GM08714 (cell line): ENCODE data around the gene C12orf60.
"Not testable (repeated sequence)": the region's sequence is repeated elsewhere in the genome, so short reads cannot be mapped to it uniquely, and the experiment has no call there.

Experiments used
- H3K4me3 ChIP-seq: fragments of 200-500 bp; sonication (Bioruptor generic); 2 replicates; pipeline ENCODE4 v1.5.1; 2014; ENCODE audit warnings: mild to moderate bottlenecking, low read length, inconsistent platforms
- ZNF274 ChIP-seq: IDR thresholded peaks from 2 replicates; pipeline ENCODE4 v1.6.1; 2012; ENCODE audit warnings: mild to moderate bottlenecking, low read depth, low read length

The C12orf60 gene, protein sequence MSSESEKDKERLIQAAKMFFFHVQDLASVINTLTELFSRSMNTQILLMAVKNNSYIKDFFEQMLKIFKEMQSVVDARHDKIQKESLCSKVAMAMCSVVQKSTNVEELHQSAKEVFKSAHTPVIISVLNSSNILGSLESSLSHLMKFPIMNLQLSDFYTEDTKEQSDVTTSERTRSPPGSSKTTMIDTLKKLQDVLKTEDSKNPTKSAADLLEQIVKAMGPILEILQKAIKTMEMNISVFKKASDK

DNA sequence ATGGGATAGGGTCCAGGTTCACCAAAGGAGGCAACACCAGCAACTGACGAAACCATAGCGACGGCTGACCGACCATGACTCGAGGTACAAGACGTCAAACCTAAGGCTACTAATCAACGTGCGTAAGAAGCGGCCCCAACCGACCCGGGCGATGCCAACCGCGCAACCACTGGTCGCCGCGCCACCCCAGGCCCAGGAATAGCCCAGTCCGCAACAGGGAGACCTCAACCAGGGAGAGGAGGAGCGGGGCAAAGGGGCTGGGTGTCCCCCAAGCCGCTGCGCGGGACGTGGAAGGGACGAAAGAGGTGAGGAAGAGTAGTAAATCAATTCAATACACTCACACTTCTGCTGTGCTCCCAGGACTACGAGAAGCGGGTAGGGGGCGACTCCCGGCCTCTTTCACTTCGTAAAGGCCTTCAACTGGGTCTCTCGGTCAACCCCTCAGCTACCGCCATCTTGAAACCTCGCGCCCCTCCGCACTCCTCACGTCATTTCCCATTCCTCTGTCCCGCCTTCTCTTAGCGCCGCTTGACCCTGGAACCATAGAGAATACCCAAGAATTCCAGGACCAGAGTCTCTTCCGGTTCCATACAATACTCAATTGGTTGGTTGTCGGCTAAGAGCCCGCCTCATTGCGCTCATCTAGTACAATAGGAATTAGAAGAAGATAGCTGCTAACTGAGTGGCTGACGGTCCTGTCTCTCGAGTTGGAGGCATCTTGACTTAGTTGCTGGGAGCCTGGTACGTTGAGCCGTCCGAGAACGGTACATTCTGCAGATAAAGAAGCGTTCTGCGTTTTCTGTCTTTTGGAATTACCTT, at the start of gene C12orf60, which contains the start of gene WBP11:
Gene C12orf60 (plus strand): TSS at position 660 of the 819 bp plus-strand sequence. CDS start 19,266 bp downstream, outside the sequence.
Gene WBP11 (minus strand): TSS at position 468 of the 819 bp plus-strand sequence. CDS start 2,095 bp downstream, outside the sequence.
- H3K4me3 ChIP-seq = peak within 1 kb of the TSS; percentile 70
- no peak for TF ChIP-seq ZNF274

DNA sequence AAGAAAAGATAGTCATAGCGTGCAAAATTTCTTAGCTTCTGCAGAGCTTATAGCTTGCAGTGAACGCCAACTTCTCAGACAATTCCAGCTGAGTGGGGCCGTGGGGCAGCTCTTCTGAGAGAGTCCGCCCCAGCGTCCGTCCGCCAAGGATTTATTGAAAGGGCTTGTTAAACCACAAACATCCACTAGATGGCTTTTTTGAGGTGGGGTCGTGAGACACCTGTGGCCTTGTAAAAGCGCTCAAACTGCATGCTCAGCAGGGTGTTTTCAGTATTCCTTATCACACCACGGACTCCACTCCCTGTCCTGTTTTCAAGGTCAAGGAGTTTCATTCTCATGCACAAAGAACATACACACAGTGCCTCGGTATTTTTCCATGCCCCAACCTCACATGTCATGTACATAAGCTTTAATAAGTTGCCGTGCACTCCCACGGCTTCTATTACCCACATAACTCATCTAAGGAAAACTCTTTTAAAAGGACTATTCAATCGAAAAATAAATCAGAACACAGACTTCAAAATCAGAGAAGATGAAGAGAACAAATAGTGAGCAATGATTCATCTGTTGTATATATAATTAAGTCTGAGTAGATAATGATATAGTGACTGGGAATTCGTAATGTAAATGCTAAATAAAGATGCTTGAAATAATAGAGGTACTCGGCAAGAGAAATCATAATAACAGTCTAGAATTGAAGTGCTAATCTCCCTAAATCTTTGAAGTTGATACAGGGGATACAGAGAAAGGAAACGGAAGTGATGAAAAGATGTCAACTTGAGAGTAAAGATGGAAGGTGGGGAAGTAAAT, 46.9 kb upstream of the C12orf60 start:
- H3K4me3 ChIP-seq = no peak overlapping the region
- no peak for TF ChIP-seq ZNF274

DNA sequence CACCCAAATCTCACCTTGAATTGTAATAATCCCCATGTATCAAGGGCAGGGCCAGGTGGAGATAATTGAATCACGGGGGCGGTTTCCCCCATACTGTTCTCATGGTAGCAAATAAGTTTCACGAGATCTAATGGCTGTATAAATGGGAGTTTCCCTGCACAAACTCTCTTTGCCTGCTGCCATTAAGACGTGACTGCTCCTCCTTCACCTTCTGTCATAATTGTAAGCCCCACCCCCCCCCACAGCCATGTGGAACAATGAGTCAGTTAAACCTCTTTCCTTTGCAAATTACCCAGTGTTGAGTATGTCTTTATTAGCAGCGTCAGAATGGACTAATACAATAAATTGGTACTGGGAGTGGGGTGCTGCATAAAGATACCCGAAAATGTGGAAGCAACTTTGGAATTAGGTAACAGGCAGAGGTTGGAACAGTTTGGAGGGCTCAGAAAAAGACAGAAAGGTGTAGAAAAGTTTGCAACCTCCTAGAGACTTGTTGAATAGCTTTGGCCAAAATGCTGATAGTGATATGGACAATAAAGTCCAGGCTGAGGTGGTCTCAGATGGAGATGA, 43.7 kb upstream of the C12orf60 start:
- not testable (repeated sequence) for H3K4me3 ChIP-seq

DNA sequence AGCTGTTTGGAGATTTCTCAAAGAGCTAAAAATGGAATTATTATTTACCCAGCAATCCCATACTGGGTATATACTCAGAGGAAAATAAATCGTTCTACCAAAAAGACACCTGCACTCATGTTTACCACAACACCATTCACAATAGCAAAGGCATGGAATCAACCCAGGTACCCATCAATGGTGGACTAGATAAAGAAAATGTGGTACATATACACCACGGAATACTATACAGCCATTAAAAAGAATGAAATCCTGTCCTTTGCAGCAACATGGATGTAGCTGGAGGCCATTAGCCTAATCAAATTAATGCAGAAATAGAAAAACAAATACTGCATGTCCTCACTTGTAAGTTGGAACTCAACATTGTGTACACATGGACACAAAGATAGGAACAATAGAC, 38.1 kb upstream of the C12orf60 start:
- no peak overlapping the region for H3K4me3 ChIP-seq
- TF ChIP-seq ZNF274 = no peak

DNA sequence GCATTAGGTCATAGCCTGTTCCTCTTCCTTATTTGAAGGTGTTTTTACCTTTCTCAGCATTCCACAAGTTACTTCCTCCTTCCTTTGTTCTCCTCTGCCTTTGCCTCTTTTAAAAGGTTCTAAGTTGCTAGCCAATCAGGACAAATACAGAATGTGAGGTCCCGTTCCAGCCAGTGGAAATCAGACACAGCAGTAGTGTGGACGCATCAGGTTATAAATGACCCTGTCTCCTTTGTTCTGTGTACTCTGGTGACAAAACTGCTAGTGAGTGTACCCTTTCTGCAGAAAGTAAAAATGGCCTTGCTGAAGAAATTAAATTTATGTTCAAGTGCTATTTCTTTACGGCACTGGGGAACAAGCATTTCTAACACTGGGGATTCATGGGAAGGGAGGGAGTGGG, 37.5 kb upstream of the C12orf60 start:
- H3K4me3 ChIP-seq = not testable (repeated sequence)

DNA sequence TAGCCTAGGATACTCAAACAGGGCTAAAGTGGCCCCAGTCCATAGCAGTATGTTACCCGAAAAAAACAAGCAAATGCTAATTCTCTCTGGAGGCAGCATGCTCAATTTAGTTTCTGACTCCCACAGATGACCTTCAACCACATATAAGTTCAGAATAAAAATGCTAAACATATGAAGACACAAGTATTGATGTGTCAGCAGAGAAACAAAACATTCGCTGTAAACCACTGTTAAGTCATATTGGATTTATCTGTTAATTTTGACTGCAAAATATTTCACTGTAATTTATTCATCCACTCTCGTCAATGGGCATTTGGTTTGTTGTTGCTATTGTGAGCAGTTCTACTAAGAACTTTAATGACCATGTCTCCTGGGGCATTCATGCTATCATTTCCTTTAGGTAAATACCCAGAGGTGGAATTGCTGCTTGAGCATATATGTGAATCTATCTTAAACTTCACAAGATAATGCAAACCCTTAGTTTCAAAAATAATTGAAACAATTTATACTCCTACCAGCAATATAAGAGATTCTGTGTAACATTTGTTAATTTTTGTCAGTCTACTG, 36.7 kb upstream of the C12orf60 start:
- H3K4me3 ChIP-seq = no peak overlapping the region
- TF ChIP-seq ZNF274 = no peak

DNA sequence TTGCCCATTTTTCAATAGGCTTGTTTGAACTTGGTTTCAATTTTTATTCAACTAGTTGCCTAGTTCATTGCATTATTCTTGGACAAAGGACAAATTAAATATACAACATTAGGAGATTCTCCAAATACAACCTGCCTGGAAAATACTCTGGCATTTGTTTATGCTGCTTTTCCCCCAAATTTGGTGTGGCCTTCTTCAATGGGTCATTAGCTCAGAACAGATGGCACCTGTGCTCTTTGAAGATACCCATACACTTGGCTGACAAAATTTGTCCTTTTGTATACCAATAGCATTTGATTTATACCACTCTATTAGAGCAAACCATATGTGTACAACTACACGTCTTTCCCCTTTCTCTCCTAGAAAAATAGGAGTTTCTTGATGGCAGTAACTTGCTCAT, 35.9 kb upstream of the C12orf60 start:
- no peak for TF ChIP-seq ZNF274
- H3K4me3 ChIP-seq = no peak overlapping the region

DNA sequence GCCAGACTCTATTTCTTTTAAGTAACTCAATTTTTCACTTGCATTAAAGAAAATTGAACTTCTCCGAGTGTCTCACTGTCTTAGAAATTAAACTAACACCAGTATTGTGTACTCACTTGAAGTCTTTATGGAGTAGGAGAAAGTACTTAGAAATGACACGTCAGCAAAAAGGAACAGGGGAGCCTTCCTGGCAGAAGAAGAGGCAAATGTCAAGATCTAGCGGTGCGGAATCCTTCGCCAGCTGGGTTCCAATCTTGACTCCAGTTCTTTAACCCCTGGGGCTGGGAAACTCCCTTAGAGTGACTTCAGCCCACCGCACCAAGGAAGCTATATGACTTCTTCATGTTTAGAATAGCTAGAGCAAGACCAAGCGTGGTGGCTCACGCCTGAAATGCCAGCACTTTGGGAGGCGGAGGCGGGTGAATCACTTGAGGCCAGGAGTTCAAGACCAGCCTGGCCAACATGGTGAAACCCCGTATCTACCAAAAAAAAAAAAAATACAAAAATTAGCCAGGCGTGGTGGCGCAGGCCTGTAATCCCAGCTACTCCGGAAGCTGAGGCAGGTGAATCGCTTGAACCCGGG, 34.6 kb upstream of the C12orf60 start:
- TF ChIP-seq ZNF274 = no peak
- peak overlapping the region; percentile 87 for H3K4me3 ChIP-seq

DNA sequence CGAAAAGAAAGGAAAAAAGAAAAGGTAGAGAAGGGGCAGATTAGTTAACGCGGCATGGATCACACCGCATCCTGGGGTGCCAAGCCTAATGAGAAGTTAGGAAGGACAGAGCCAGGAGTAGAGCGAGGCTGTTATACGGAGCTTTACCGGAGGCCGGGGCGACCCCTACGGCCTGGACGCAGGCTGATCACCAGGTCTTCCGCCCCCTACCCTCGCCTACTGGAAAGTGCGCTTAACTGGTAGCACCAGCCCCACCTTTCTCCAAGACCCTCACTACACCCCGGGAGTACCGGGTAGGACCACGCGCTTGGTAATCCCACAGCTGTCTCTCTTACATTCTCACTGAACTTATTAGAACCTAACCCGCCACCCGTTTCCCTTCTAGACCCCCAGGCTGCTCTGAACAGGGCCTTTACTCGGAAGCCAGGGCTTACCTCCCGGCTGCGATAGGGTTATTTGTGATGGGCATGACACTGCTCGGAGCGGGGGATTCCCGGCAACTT, 34.0 kb upstream of the C12orf60 start:
- TF ChIP-seq ZNF274 = no peak
- H3K4me3 ChIP-seq = peak overlapping the region; percentile 87

DNA sequence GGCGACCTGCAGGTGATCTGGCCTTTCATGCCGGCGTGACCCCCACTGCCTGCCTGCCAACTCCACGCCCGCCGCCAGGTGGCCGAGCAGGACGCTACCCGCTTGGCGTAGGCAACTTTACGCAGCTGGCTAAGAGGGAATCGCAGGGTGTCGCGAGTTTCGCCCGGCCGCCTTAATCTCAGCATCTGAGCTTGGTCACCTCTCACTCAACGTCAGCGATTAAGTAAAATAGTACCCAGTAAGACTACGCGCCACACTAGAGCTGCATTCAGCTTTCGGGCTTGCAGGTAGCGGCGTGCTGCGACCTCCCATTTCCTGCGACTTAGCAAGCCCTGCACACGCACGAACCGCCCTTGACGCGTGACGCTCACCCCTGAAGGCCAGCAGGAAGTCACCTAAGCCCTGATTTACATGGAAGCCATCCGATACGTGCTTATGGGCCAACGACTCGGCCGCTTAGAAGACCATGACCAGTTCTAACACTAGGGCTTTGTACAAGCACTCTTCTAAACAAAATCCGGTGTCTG, 33.4 kb upstream of the C12orf60 start:
- no peak for TF ChIP-seq ZNF274
- peak overlapping the region; percentile 87 for H3K4me3 ChIP-seq

DNA sequence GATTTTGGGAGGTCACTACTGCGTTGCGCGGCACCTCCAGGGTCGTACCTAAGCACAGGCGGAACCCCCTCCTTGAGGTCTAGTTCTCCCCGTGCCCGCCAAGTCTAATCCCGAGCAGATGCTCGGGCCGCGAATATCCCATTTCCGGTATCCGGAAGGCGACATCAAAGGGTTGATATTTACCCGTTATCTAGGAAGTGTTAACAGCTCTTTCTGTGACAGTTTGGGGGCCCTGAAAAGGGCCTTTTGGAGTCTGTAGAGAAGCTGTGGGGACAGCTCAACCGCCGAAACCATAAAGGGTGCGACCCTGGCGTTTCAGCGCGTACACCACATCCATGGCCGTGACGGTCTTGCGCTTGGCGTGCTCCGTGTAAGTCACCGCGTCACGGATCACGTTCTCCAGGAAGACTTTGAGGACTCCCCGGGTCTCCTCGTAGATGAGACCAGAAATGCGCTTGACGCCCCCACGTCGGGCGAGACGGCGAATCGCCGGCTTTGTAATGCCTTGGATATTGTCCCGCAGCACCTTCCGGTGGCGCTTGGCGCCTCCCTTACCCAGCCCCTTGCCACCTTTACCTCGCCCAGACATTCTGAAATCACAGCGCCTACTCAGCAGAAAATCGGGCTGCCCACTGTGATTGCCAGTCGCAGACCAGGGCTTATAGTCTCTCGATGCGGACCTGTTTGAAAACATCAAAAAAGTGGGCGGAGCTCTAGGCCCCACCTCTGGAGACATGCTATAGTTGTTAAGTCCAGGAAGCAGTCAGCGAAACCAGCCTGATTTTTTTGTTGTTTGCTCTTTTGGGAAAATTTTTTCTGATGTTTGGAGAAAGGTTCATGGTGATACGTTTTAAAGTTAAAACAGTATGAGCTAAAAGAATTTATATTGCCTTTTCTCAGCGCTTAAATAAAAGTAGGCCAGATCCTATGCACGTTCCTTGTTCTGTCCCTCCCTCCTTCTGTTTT, 32.7 kb upstream of the C12orf60 start:
- no peak for TF ChIP-seq ZNF274
- peak overlapping the region; percentile 87 for H3K4me3 ChIP-seq

DNA sequence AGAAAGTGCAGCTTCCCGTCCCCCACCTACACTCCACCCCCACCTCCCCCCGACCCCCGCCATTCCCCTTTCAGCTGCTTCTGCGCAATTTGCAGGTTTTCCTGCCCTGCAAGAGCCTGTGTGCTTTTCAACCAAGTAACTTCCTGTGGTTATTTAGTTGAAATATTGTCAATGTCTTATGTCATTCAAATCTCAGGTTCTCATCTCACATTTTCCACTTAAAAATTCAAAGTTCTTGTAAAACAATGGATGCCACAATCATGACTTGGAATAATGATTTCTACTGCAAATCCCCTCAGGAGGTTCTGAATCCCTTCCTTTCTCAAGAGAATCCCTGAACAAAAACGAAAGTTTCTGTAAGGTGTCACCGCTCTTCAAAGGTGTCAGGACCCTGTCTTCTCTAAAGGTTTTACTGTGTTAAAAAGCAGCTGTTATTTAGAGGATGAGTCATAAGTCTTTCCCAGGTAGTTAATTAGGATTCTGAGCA, 31.8 kb upstream of the C12orf60 start:
- TF ChIP-seq ZNF274 = no peak
- no peak overlapping the region for H3K4me3 ChIP-seq
